ENCODE data around the gene XPO5. TPM values are rescaled to one million over a fixed set of nuclear protein-coding genes. Genes with fewer than 3 reads are reported as not detected.

The XPO5 gene
- polyA plus RNA-seq (2012; ENCODE audit: insufficient read depth, insufficient read length) = 66.4 TPM

GRCh38 chr6:43575772-43576551, at the start of gene XPO5, which contains the start of gene POLH:
TSS of gene XPO5 (minus strand) at chr6:43576038. CDS start at chr6:43575864, 174 bp downstream.
TSS of gene POLH (plus strand) at chr6:43576185. CDS start at chr6:43582320, 6,135 bp downstream.
- peak; percentile 83 for DNase-seq (ENCODE audit: low read depth, low spot score)
- peak within 1 kb of the TSS; percentile 96 for H3K4me3 ChIP-seq (ENCODE audit: low read length)

- no peak for DNase-seq (ENCODE audit: low read depth, low spot score)
- H3K4me3 ChIP-seq (ENCODE audit: low read length) = no peak overlapping the region
Observed at GRCh38 chr6:43625393-43625992, 49.7 kb upstream of the XPO5 start.

GRCh38 chr6:43624786-43625288, 49.0 kb upstream of the XPO5 start:
- H3K4me3 ChIP-seq (ENCODE audit: low read length) = no peak overlapping the region

GRCh38 chr6:43623880-43624785, 48.3 kb upstream of the XPO5 start:
- H3K4me3 ChIP-seq (ENCODE audit: low read length) = no peak overlapping the region
- DNase-seq (ENCODE audit: low read depth, low spot score) = no peak

More at GRCh38 chr6:43624786-43625288, 49.0 kb upstream of the XPO5 start:
- no peak for DNase-seq (ENCODE audit: low read depth, low spot score)

GRCh38 chr6:43622541-43622940, 46.7 kb upstream of the XPO5 start:
- DNase-seq (ENCODE audit: low read depth, low spot score) = no peak

GRCh38 chr6:43621836-43622180, 46.0 kb upstream of the XPO5 start:
- DNase-seq (ENCODE audit: low read depth, low spot score) = no peak

More at GRCh38 chr6:43622541-43622940, 46.7 kb upstream of the XPO5 start:
- H3K4me3 ChIP-seq (ENCODE audit: low read length) = no peak overlapping the region

GRCh38 chr6:43621078-43621835, 45.4 kb upstream of the XPO5 start:
- DNase-seq (ENCODE audit: low read depth, low spot score) = no peak
- H3K4me3 ChIP-seq (ENCODE audit: low read length) = no peak overlapping the region

More at GRCh38 chr6:43621836-43622180, 46.0 kb upstream of the XPO5 start:
- H3K4me3 ChIP-seq (ENCODE audit: low read length) = no peak overlapping the region

- no peak for DNase-seq (ENCODE audit: low read depth, low spot score)
- no peak overlapping the region for H3K4me3 ChIP-seq (ENCODE audit: low read length)
Observed at GRCh38 chr6:43616725-43617472, 41.1 kb upstream of the XPO5 start.

- no peak for DNase-seq (ENCODE audit: low read depth, low spot score)
Observed at GRCh38 chr6:43614396-43614730, 38.5 kb upstream of the XPO5 start.

GRCh38 chr6:43613721-43614395, 38.0 kb upstream of the XPO5 start:
- DNase-seq (ENCODE audit: low read depth, low spot score) = no peak
- H3K4me3 ChIP-seq (ENCODE audit: low read length) = no peak overlapping the region

More at GRCh38 chr6:43614396-43614730, 38.5 kb upstream of the XPO5 start:
- H3K4me3 ChIP-seq (ENCODE audit: low read length) = no peak overlapping the region

GRCh38 chr6:43610431-43610830, 34.6 kb upstream of the XPO5 start:
- DNase-seq (ENCODE audit: low read depth, low spot score) = no peak
- H3K4me3 ChIP-seq (ENCODE audit: low read length) = no peak overlapping the region

GRCh38 chr6:43609402-43609801, 33.6 kb upstream of the XPO5 start:
- DNase-seq (ENCODE audit: low read depth, low spot score) = no peak
- H3K4me3 ChIP-seq (ENCODE audit: low read length) = no peak overlapping the region

- no peak for DNase-seq (ENCODE audit: low read depth, low spot score)
- no peak overlapping the region for H3K4me3 ChIP-seq (ENCODE audit: low read length)
Observed at GRCh38 chr6:43608807-43609206, 33.0 kb upstream of the XPO5 start.

- DNase-seq (ENCODE audit: low read depth, low spot score) = peak; percentile 62
- H3K4me3 ChIP-seq (ENCODE audit: low read length) = no peak overlapping the region
Observed at GRCh38 chr6:43608310-43608763, 32.5 kb upstream of the XPO5 start.

GRCh38 chr6:43606019-43606418, 30.2 kb upstream of the XPO5 start:
- no peak for DNase-seq (ENCODE audit: low read depth, low spot score)
- H3K4me3 ChIP-seq (ENCODE audit: low read length) = no peak overlapping the region

- no peak for DNase-seq (ENCODE audit: low read depth, low spot score)
- H3K4me3 ChIP-seq (ENCODE audit: low read length) = no peak overlapping the region
Observed at GRCh38 chr6:43604174-43604573, 28.3 kb upstream of the XPO5 start.

- no peak for DNase-seq (ENCODE audit: low read depth, low spot score)
- no peak overlapping the region for H3K4me3 ChIP-seq (ENCODE audit: low read length)
Observed at GRCh38 chr6:43600595-43600994, 24.8 kb upstream of the XPO5 start.
